SJSA1 (cell line): Measurements from ENCODE around the gene FGD4. TPM values are rescaled to one million over a fixed set of nuclear protein-coding genes. Genes with fewer than 3 reads are reported as not detected.
"Not testable (repeated sequence)": the region's sequence is repeated elsewhere in the genome, so short reads cannot be mapped to it uniquely, and the experiment has no call there.

Experiments
- DNase-seq, 2 experiments: peaks; one replicate each; pipeline ENCODE4 v3.0.0-alpha.2; 2015 to 2020; ENCODE audit warnings: low spot score in 2 of 2, low read depth in 1 of 2
- H3K27ac ChIP-seq: fragments of 250-450 bp; sonication (Bioruptor Pico); 2 replicates; pipeline ENCODE4 v1.5.1; 2020; ENCODE audit warnings: mild to moderate bottlenecking, moderate library complexity
- H3K27me3 ChIP-seq: fragments of 250-450 bp; sonication (Bioruptor Pico); replicated peaks from 2 replicates; pipeline ENCODE4 v1.5.1; 2020; ENCODE audit warnings: mild to moderate bottlenecking, moderate library complexity
- H3K36me3 ChIP-seq: fragments of 250-450 bp; sonication (Bioruptor Pico); 2 replicates; pipeline ENCODE4 v1.5.1; 2020; ENCODE audit warnings: mild to moderate bottlenecking
- H3K4me1 ChIP-seq: fragments of 250-450 bp; sonication (Bioruptor Pico); replicated peaks from 2 replicates; pipeline ENCODE4 v1.6.1; 2021; ENCODE audit warnings: mild to moderate bottlenecking
- H3K4me3 ChIP-seq: fragments of 250-450 bp; sonication (Bioruptor Pico); 2 replicates; pipeline ENCODE4 v1.5.1; 2020; ENCODE audit warnings: mild to moderate bottlenecking
- H3K9me3 ChIP-seq: fragments of 250-450 bp; sonication (Bioruptor Pico); replicated peaks from 2 replicates; pipeline ENCODE4 v1.5.1; 2020; ENCODE audit warnings: mild to moderate bottlenecking
- total RNA-seq: library from RNA; depleted of rRNA; stranded (reverse); fragments of >200 nt; shearing (Covaris generic); gene quantifications from 2 replicates; pipeline ENCODE4 v1.2.3, GENCODE V29; 2014

Gene FGD4
- total RNA-seq, 1 experiment from 2014 or later = 2.8 TPM

GRCh38 chr12:32536000-32536345 is 136.6 kb downstream of the FGD4 start:
- no peaks in the 10 kb centered on the region for H3K36me3 ChIP-seq
- no peak overlapping the region for H3K27ac ChIP-seq

GRCh38 chr12:32541754-32542374 is 142.5 kb downstream of the FGD4 start:
- Histone ChIP-seq H3K36me3 (no peaks in the 10 kb centered on the region), H3K27me3 (no peaks in the 10 kb centered on the region), H3K4me1 (no peaks in the 10 kb centered on the region), H3K4me3 (no peak overlapping the region), H3K9me3 (no peaks in the 10 kb centered on the region), H3K27ac (no peak overlapping the region)
- DNase-seq = no peak

More at GRCh38 chr12:32536000-32536345, 136.6 kb downstream of the FGD4 start:
- DNase-seq = no peak
- no peaks in the 10 kb centered on the region for H3K27me3 ChIP-seq
- no peaks in the 10 kb centered on the region for H3K9me3 ChIP-seq
- peaks cover 4% of the 10 kb centered on the region; the same call in 1 of the 2 replicates for H3K4me1 ChIP-seq
- H3K4me3 ChIP-seq = no peak overlapping the region

- no peak for DNase-seq
- no peaks in the 10 kb centered on the region for H3K4me1 ChIP-seq
- H3K27me3 ChIP-seq = no peaks in the 10 kb centered on the region
- no peaks in the 10 kb centered on the region for H3K36me3 ChIP-seq
- H3K4me3 ChIP-seq = no peak overlapping the region
- H3K27ac ChIP-seq = no peak overlapping the region
- no peaks in the 10 kb centered on the region for H3K9me3 ChIP-seq
Observed at GRCh38 chr12:32542428-32543229, 143.3 kb downstream of the FGD4 start.

- no peak for DNase-seq
- no peaks in the 10 kb centered on the region for H3K36me3 ChIP-seq
- no peaks in the 10 kb centered on the region for H3K9me3 ChIP-seq
- H3K27me3 ChIP-seq = no peaks in the 10 kb centered on the region
- H3K4me3 ChIP-seq = no peak overlapping the region
- H3K27ac ChIP-seq = no peak overlapping the region
- peaks cover 15% of the 10 kb centered on the region for H3K4me1 ChIP-seq
Observed at GRCh38 chr12:32544893-32545292, 145.5 kb downstream of the FGD4 start.

GRCh38 chr12:32545413-32545980 is 146.1 kb downstream of the FGD4 start:
- Histone ChIP-seq H3K4me3 (no peak overlapping the region), H3K4me1 (peaks cover 18% of the 10 kb centered on the region), H3K27ac (no peak overlapping the region), H3K27me3 (no peaks in the 10 kb centered on the region), H3K36me3 (no peaks in the 10 kb centered on the region), H3K9me3 (no peaks in the 10 kb centered on the region)
- DNase-seq = no peak

GRCh38 chr12:32546272-32546671 is 146.9 kb downstream of the FGD4 start:
- Histone ChIP-seq H3K4me3 (no peak overlapping the region), H3K27me3 (no peaks in the 10 kb centered on the region), H3K4me1 (peaks cover 18% of the 10 kb centered on the region), H3K9me3 (no peaks in the 10 kb centered on the region), H3K27ac (no peak overlapping the region), H3K36me3 (no peaks in the 10 kb centered on the region)
- DNase-seq = no peak

- H3K4me3 ChIP-seq = no peak overlapping the region
- no peak for DNase-seq
- no peaks in the 10 kb centered on the region for H3K27me3 ChIP-seq
Observed at GRCh38 chr12:32548691-32549281, 149.4 kb downstream of the FGD4 start.

GRCh38 chr12:32549675-32550079 is 150.3 kb downstream of the FGD4 start:
- H3K27me3 ChIP-seq = no peaks in the 10 kb centered on the region
- H3K27ac ChIP-seq = no peak overlapping the region
- no peaks in the 10 kb centered on the region for H3K9me3 ChIP-seq
- H3K4me1 ChIP-seq = peaks cover 18% of the 10 kb centered on the region
- peak in 1 of 2 experiments; percentile 28 for DNase-seq
- H3K4me3 ChIP-seq = no peak overlapping the region
- H3K36me3 ChIP-seq = no peaks in the 10 kb centered on the region

More at GRCh38 chr12:32548691-32549281, 149.4 kb downstream of the FGD4 start:
- H3K4me1 ChIP-seq = peaks cover 18% of the 10 kb centered on the region
- H3K27ac ChIP-seq = no peak overlapping the region
- no peaks in the 10 kb centered on the region for H3K36me3 ChIP-seq
- H3K9me3 ChIP-seq = no peaks in the 10 kb centered on the region

GRCh38 chr12:32551058-32551457 is 151.7 kb downstream of the FGD4 start:
- H3K27me3 ChIP-seq = no peaks in the 10 kb centered on the region
- no peak overlapping the region for H3K27ac ChIP-seq
- H3K4me1 ChIP-seq = peaks cover 18% of the 10 kb centered on the region
- no peaks in the 10 kb centered on the region for H3K36me3 ChIP-seq
- no peak for DNase-seq
- no peaks in the 10 kb centered on the region for H3K9me3 ChIP-seq
- H3K4me3 ChIP-seq = no peak overlapping the region

GRCh38 chr12:32558903-32559302 is 159.5 kb downstream of the FGD4 start:
- DNase-seq = peak in 1 of 2 experiments; percentile 41
- H3K4me3 ChIP-seq = no peak overlapping the region
- H3K4me1 ChIP-seq = peaks cover 20% of the 10 kb centered on the region
- H3K9me3 ChIP-seq = no peaks in the 10 kb centered on the region
- no peaks in the 10 kb centered on the region for H3K27me3 ChIP-seq
- H3K27ac ChIP-seq = peak overlapping the region; percentile 4; the same call in 1 of the 2 replicates
- H3K36me3 ChIP-seq = no peaks in the 10 kb centered on the region

GRCh38 chr12:32559434-32559833 is 160.1 kb downstream of the FGD4 start:
- Histone ChIP-seq H3K36me3 (no peaks in the 10 kb centered on the region), H3K9me3 (no peaks in the 10 kb centered on the region), H3K4me1 (peaks cover 20% of the 10 kb centered on the region), H3K27me3 (no peaks in the 10 kb centered on the region), H3K27ac (no peak overlapping the region), H3K4me3 (no peak overlapping the region)
- DNase-seq = no peak

GRCh38 chr12:32560520-32560919 is 161.2 kb downstream of the FGD4 start:
- H3K9me3 ChIP-seq = no peaks in the 10 kb centered on the region
- H3K4me3 ChIP-seq = no peak overlapping the region
- no peaks in the 10 kb centered on the region for H3K27me3 ChIP-seq
- H3K4me1 ChIP-seq = peaks cover 20% of the 10 kb centered on the region
- no peaks in the 10 kb centered on the region for H3K36me3 ChIP-seq
- DNase-seq = no peak
- H3K27ac ChIP-seq = no peak overlapping the region

- Histone ChIP-seq H3K4me1 (peaks cover 30% of the 10 kb centered on the region), H3K4me3 (no peak overlapping the region), H3K27me3 (no peaks in the 10 kb centered on the region), H3K9me3 (no peaks in the 10 kb centered on the region), H3K36me3 (no peaks in the 10 kb centered on the region), H3K27ac (no peak overlapping the region)
- DNase-seq = no peak
Observed at GRCh38 chr12:32561931-32562341, 162.6 kb downstream of the FGD4 start.

GRCh38 chr12:32562413-32562812 is 163.1 kb downstream of the FGD4 start:
- not testable (repeated sequence) for H3K36me3 ChIP-seq, H3K9me3 ChIP-seq, DNase-seq, H3K27ac ChIP-seq, H3K27me3 ChIP-seq, H3K4me3 ChIP-seq
- H3K4me1 ChIP-seq = peaks cover 35% of the 10 kb centered on the region
